ENCODE results near the gene SPDYE3. TPM values are rescaled to one million over a fixed set of nuclear protein-coding genes. Genes with fewer than 3 reads are reported as not detected.

Gene SPDYE3
- not detected in 2 replicates for total RNA-seq

GRCh38 chr7:100307402-100307801 lies at the start of gene SPDYE3:
SPDYE3 (plus strand) TSS chr7:100307702; CDS start chr7:100307886, 184 bp downstream.

DNA sequence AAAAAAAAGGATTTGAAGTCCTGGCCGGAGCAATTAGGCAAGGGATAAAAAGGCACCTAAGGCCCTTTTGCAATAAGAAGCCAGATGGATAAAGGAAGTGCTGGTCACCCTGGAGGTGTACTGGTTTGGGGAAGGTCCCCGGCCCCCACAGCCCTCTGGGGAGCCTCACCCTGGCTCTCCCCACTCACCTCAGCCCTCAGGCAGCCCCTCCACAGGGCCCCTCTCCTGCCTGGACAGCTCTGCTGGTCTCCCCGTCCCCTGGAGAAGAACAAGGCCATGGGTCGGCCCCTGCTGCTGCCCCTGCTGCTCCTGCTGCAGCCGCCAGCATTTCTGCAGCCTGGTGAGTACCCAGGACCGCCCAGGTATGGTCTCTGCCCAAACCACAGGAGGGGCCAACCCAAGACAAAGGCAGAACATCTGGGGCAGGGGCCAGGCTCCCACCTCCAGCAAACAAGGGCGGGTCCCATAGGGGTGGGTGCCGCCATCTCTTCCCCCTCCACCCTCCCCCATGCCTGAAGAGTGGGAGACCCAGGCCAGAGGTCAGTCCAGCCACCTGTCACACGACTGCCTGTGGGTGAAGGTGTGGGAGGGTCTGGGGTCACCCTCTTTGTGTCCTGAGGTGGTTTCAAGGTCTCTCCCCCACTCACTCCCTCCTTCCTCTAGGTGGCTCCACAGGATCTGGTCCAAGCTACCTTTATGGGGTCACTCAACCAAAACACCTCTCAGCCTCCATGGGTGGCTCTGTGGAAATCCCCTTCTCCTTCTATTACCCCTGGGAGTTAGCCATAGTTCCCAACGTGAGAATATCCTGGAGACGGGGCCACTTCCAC lies 50.7 kb downstream of the SPDYE3 start, which contains the start of gene PILRB:
Gene PILRB, plus strand, starts transcription at position 91 of the 830 bp plus-strand sequence. Its CDS starts 186 bp downstream, at position 277.

Other genes starting within 250 kb of the SPDYE3 start
- gene ZNF3, start 226.0 kb upstream of the SPDYE3 start, total RNA-seq, result 24.9 and 32.3 TPM in 2 replicates
- gene COPS6, start 218.7 kb upstream of the SPDYE3 start, total RNA-seq, result 74.6 and 113 TPM in 2 replicates
- gene MCM7, start 206.3 kb upstream of the SPDYE3 start, total RNA-seq, result 16.7 and 118 TPM in 2 replicates
- gene AP4M1, start 206.1 kb upstream of the SPDYE3 start, total RNA-seq, result 33.2 and 53.1 TPM in 2 replicates
- gene TAF6, start 188.3 kb upstream of the SPDYE3 start, total RNA-seq, result 65.5 and 69.7 TPM in 2 replicates
- 31.3 and 37.7 TPM in 2 replicates for gene CNPY4, start 188.1 kb upstream of the SPDYE3 start, total RNA-seq
- 2.5 and 3.6 TPM in 2 replicates for gene MBLAC1, start 180.7 kb upstream of the SPDYE3 start, total RNA-seq
- 59.9 and 108 TPM in 2 replicates for gene LAMTOR4, start 158.8 kb upstream of the SPDYE3 start, total RNA-seq
- gene TRAPPC14, start 149.0 kb upstream of the SPDYE3 start, total RNA-seq, result 4.8 and 7.1 TPM in 2 replicates
- 4.1 and 12.7 TPM in 2 replicates for gene GAL3ST4, start 139.1 kb upstream of the SPDYE3 start, total RNA-seq
- 1.8 and 2.6 TPM in 2 replicates for gene GPC2, start 130.3 kb upstream of the SPDYE3 start, total RNA-seq
- gene STAG3, start 129.8 kb upstream of the SPDYE3 start, total RNA-seq, result 0.66 and 1.6 TPM in 2 replicates
- gene PVRIG, start 87.8 kb upstream of the SPDYE3 start, total RNA-seq, result 0.17 TPM in 1 of 2 replicates, not detected in the other
- gene PILRB, start 50.4 kb downstream of the SPDYE3 start, total RNA-seq, result 7.8 and 8.9 TPM in 2 replicates
- 0.15 and 0.50 TPM in 2 replicates for gene PILRA, start 65.8 kb downstream of the SPDYE3 start, total RNA-seq
- 1.2 and 1.3 TPM in 2 replicates for gene ZCWPW1, start 121.0 kb downstream of the SPDYE3 start, total RNA-seq
- gene MEPCE, start 122.1 kb downstream of the SPDYE3 start, total RNA-seq, result 31.6 and 38.2 TPM in 2 replicates
- 20.7 and 23.1 TPM in 2 replicates for gene PPP1R35, start 128.8 kb downstream of the SPDYE3 start, total RNA-seq
- 0.73 and 2.6 TPM in 2 replicates for gene SPACDR, start 156.6 kb downstream of the SPDYE3 start, total RNA-seq
- gene TSC22D4, start 171.5 kb downstream of the SPDYE3 start, total RNA-seq, result 24.9 and 35.6 TPM in 2 replicates
- 1.3 and 3.5 TPM in 2 replicates for gene NYAP1, start 176.2 kb downstream of the SPDYE3 start, total RNA-seq
- 6.1 and 8.4 TPM in 2 replicates for gene AGFG2, start 231.5 kb downstream of the SPDYE3 start, total RNA-seq

Data from smooth muscle cell of trachea (primary cell).